Omental fat pad (tissue), 4 donors: ENCODE measurements around the gene SFXN5. TPM values are rescaled to one million over a fixed set of nuclear protein-coding genes. Genes with fewer than 3 reads are reported as not detected.

Experiments used
- ATAC-seq: fragments of 150-250 bp; one replicate; pipeline ENCODE4 v1.9.1; 2016; ENCODE audit warnings: mild to moderate bottlenecking, moderate library complexity; ENCODE audit not compliant: low FRiP score
- DNase-seq: peaks from one replicate; pipeline ENCODE4 v3.0.0-alpha.2; 2019; ENCODE audit warnings: low spot score
- CTCF ChIP-seq, 3 donors: fragments of 450-650 bp; IDR thresholded peaks; one replicate each; pipeline ENCODE4 v1.5.1; 2016 to 2017; ENCODE audit warnings: antibody characterized with exemption in 3 of 3, mild to moderate bottlenecking in 3 of 3, moderate library complexity in 2 of 3
- total RNA-seq, 4 donors: library from RNA; depleted of rRNA; stranded (reverse); fragments of >200 nt; gene quantifications; one replicate each; pipeline ENCODE4 v1.1.0, GENCODE V29; 2016

SFXN5 gene
- total RNA-seq, 4 donors from 2014 or later: 5.1 to 15.6 (median 9.4) TPM

GRCh38 chr2:73000808-73001570, 70.5 kb downstream of the SFXN5 start:
- TF ChIP-seq CTCF (IDR thresholded peaks at IDR 0.05): no peak
- ATAC-seq (no peak), DNase-seq (no peak)

- no peak for ATAC-seq
- TF ChIP-seq CTCF (IDR thresholded peaks at IDR 0.05): no peak
- no peak for DNase-seq
Measured at GRCh38 chr2:72999729-73000725, 71.5 kb downstream of the SFXN5 start.

- no peak for TF ChIP-seq CTCF (IDR thresholded peaks at IDR 0.05)
- ATAC-seq (no peak), DNase-seq (no peak)
Measured at GRCh38 chr2:72998724-72999123, 72.8 kb downstream of the SFXN5 start.

- ATAC-seq (no peak), DNase-seq (no peak)
- TF ChIP-seq CTCF (IDR thresholded peaks at IDR 0.05): no peak
Measured at GRCh38 chr2:72998234-72998651, 73.3 kb downstream of the SFXN5 start.

- ATAC-seq: no peak
- TF ChIP-seq CTCF (IDR thresholded peaks at IDR 0.05): no peak
- no peak for DNase-seq
Measured at GRCh38 chr2:72996117-72996502, 75.4 kb downstream of the SFXN5 start.

- no peak for TF ChIP-seq CTCF (IDR thresholded peaks at IDR 0.05)
- ATAC-seq (no peak), DNase-seq (no peak)
Measured at GRCh38 chr2:72995430-72996116, 75.9 kb downstream of the SFXN5 start.
